Measurements from ENCODE around the gene CHRNA1. TPM values are rescaled to one million over a fixed set of nuclear protein-coding genes. Genes with fewer than 3 reads are reported as not detected.

CHRNA1 gene
- total RNA-seq, 1 experiment from 2014 or later: not detected

DNA sequence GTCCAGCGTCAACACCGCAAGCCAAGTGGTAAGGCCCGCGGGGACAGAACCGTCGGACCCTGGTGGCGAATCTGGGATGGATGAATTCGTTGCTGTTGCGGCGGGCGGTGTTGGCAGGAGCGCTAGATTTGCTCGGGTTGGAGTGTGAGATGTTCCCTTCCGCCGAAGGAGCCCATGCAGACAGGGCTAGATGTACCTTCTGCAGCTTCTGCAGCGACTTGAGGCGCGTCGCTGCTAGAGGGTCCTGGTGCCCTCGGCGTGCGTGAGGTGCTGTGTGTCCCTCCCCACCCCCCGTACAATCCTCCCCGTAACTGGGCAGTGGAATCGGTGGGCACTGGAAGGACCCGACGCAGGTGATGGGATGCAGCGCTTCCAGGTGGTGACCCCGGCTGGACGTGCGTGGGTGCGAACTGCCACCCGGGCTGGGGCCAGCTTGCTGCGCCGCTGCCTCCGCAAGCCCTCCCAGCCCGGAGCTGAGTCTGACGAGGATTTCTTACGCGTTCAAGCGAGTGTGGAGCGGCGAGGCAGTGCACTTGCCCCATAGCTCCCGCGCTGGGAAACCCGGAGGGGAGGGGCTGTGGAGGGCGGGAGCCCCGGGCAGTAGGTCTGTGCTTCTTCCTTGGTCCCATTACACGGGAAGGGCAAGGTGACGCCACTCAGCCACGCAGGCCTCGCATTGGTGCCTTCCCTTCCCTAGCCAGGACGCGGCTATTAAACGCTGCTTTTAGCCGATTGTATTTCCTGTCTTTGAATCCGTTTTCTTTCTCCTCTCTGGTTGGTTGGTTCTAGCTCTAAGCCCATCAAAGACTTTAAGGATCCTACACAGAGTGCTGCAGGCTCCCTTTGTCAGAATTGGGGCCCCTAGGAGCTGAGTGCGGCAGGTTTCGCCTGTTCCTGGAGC, 34.2 kb downstream of the CHRNA1 start:
- Histone ChIP-seq H4K91ac (ENCODE audit: insufficient read length, low read depth, low read length) (no peak overlapping the region), H2BK20ac (ENCODE audit: low read depth, low read length, poor library complexity, severe bottlenecking) (no peak overlapping the region), H3K23me2 (ENCODE audit: insufficient read length, low read depth, low read length, poor library complexity, severe bottlenecking) (peaks cover 5% of the 10 kb centered on the region), H3K4ac (ENCODE audit: low read depth, low read length) (no peak overlapping the region), H2AFZ (ENCODE audit: low read length) (no peak overlapping the region), H4K8ac (replicated peaks; ENCODE audit: insufficient read length, low read depth, low read length) (no peak overlapping the region), H3K79me2 (ENCODE audit: insufficient read depth, low read length) (no peaks in the 10 kb centered on the region), H2BK120ac (ENCODE audit: low read depth, low read length, poor library complexity, severe bottlenecking) (no peak overlapping the region), H3K23ac (ENCODE audit: insufficient read length, low read depth, low read length) (no peak overlapping the region), H3K27ac (ENCODE audit: insufficient read length, low read depth, low read length) (no peak overlapping the region), H3K79me1 (ENCODE audit: insufficient read depth, low read depth, low read length, poor library complexity, severe bottlenecking) (no peaks in the 10 kb centered on the region), H4K20me1 (ENCODE audit: control insufficient read depth, insufficient read depth, insufficient read length) (no peaks in the 10 kb centered on the region), H3K27me3 (ENCODE audit: insufficient read depth, low read length) (no peaks in the 10 kb centered on the region; the same call in 1 of the 2 replicates), H4K5ac (ENCODE audit: insufficient read length, low read depth, low read length) (no peak overlapping the region), H3K18ac (ENCODE audit: insufficient read length, low read depth, low read length) (no peak overlapping the region), H3K14ac (ENCODE audit: insufficient read depth, low read length) (no peak overlapping the region), H3K9me3 (ENCODE audit: control insufficient read depth, low read depth, low read length) (no peaks in the 10 kb centered on the region), H3T11ph (ENCODE audit: low read length) (no peak overlapping the region), H3K56ac (ENCODE audit: insufficient read length, low read depth, low read length) (no peak overlapping the region), H2BK12ac (ENCODE audit: insufficient read length, low read depth, low read length) (no peak overlapping the region), H2AK5ac (ENCODE audit: insufficient read length, low read length) (no peak overlapping the region), H2BK5ac (ENCODE audit: insufficient read length, low read length) (no peak overlapping the region), H3K9ac (ENCODE audit: extremely low read depth, insufficient read length, low read length) (peak overlapping the region; percentile 6), H3K4me2 (ENCODE audit: insufficient read depth, insufficient read length, low read length) (peak overlapping the region; percentile 30), H3K4me1 (ENCODE audit: insufficient read depth, low read length) (no peaks in the 10 kb centered on the region), H2BK15ac (ENCODE audit: low read depth, low read length) (no peak overlapping the region)
- Mint-ChIP-seq H3K4me3 (peak overlapping the region in 1 of 2 experiments; percentile 71; a peak in 3 of 5 replicates), H3K27ac (peak overlapping the region in 1 of 3 experiments; percentile 16; a peak in 1 of 7 replicates), H3K27me3 (ENCODE audit: low read depth) (0 out of 2 replicates have a peak, but pooled peaks cover 1% of the 10 kb centered on the region), H3K36me3 (ENCODE audit: insufficient read depth in 1 of 3, low read depth in 3 of 3) (no peaks in the 10 kb centered on the region; a peak in 1 of 7 replicates), H3K9me3 (no peaks in the 10 kb centered on the region), H3K4me1 (peaks cover 8% of the 10 kb centered on the region in 2 experiments)
- no CpG with 5 or more reads among the region's 59 CpGs for WGBS (ENCODE audit: extremely low coverage, insufficient read length, low lambda C conversion rate)
- DNase-seq: peak; percentile 65
- TF ChIP-seq CTCF (conservative IDR thresholded peaks at IDR 0.05): no peak

Data from H9 (cell line).